ENCODE measurements around the gene FLOT1. TPM values are rescaled to one million over a fixed set of nuclear protein-coding genes. Genes with fewer than 3 reads are reported as not detected.

The FLOT1 gene
- total and polyA plus RNA-seq, 2 of the 13 experiments (the other 11 are each of a cell fraction or from before 2014, with no cell fraction given), result 82.3 to 130 TPM

GRCh38 chr6:30743099-30744053, 889 bp upstream of the FLOT1 start (continued):
- TF ChIP-seq ZHX2 (IDR thresholded peaks at IDR 0.05; ENCODE audit: low read depth) (no peak), ZHX2 (CRISPR knock-in tag; IDR thresholded peaks at IDR 0.05; ENCODE audit: borderline replicate concordance) (no peak), LBX2 (CRISPR knock-in tag; IDR thresholded peaks at IDR 0.05; ENCODE audit: borderline replicate concordance) (no peak; the same call in 1 of the 2 replicates), ZNF674 (CRISPR knock-in tag; IDR thresholded peaks at IDR 0.05; ENCODE audit: low read depth) (no peak), BRCA1 (CRISPR knock-in tag; IDR thresholded peaks at IDR 0.05) (0 out of 2 replicates have a peak, but pooled peaks have one; percentile 81), E2F5 (CRISPR knock-in tag; conservative IDR thresholded peaks at IDR 0.05) (no peak), BCL3 (CRISPR knock-in tag; IDR thresholded peaks at IDR 0.05) (no peak), ZBTB26 (CRISPR knock-in tag; IDR thresholded peaks at IDR 0.05; ENCODE audit: borderline replicate concordance) (0 out of 2 replicates have a peak, but pooled peaks have one; percentile 9), SCMH1 (CRISPR knock-in tag; IDR thresholded peaks at IDR 0.05; ENCODE audit: borderline replicate concordance) (no peak), NFKB2 (CRISPR knock-in tag; IDR thresholded peaks at IDR 0.05; ENCODE audit: borderline replicate concordance) (no peak; the same call in 1 of the 2 replicates), MAF1 (CRISPR knock-in tag; IDR thresholded peaks at IDR 0.05; ENCODE audit: borderline replicate concordance) (no peak), LRRFIP1 (CRISPR knock-in tag; conservative IDR thresholded peaks at IDR 0.05) (no peak), MEIS1 (CRISPR knock-in tag; IDR thresholded peaks at IDR 0.05; ENCODE audit: borderline replicate concordance) (no peak), KMT2B (CRISPR knock-in tag; IDR thresholded peaks at IDR 0.05) (no peak), YEATS4 (CRISPR knock-in tag; IDR thresholded peaks at IDR 0.05; ENCODE audit: borderline replicate concordance) (no peak)
